ENCODE results near the gene SLC22A5.
"Not testable (repeated sequence)": the region's sequence is repeated elsewhere in the genome, so short reads cannot be mapped to it uniquely, and the experiment has no call there.

Gene SLC22A5

DNA sequence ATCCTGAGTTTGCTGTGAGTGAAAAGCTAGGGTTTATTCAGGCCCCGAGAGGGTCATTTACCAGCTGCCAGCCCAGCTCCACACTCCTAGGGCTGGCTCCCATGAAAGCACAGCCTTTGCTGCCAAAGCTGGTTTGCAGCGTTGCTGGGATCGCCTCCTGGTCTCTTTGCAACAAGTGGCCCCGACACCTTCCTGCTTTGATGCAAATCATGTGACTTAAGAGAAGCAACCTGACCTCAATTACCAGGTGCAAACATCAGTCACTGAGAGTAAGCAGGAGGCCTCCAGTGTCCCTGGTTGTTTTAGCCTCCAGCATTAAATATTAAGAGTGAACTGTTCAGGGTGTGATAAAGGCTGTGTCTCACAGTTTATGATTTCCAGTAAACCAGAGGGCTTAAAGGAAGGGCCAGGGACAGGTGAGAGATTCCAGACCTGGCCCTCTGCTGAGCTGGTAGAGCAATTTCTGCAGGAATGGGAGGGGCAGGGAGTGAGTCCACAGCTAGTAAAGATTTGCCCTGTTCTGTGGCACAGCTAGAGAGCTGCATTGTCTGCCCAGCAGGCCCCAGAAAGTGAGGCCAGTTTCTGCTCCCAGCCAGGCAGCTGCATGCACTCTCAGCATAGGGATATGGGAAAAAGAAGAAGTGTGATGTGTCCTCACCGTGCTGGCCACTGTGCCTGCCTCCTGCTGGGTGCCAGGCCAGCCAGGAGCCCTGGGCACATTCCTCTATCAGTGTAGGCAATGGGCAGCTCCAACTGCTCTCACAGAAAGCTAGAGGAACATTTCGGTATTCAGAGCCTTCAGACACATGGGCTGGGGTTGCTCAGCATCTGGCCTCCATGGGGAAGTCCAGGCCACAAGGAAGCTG is 58.0 kb downstream of the SLC22A5 start:
- DNase-seq (ENCODE audit: low read depth in 3 of 3), result peak in 1 of 3 experiments; percentile 42

DNA sequence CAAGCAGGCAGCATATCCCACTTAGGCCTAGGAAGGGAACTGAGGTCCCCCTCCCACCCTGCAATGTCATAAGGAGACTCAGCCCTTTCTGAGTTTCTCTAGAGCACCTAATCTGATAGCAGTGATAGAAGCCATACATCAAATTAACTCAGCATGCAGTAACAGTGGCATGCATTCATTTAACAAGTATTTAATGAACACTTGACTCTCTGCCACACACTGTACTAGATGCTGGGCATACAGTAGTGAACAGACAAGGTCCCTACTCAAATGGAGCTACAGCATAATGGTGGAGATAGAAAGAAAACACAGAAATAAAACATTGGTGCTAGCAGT is 58.6 kb downstream of the SLC22A5 start:
- no peak for DNase-seq (ENCODE audit: low read depth in 3 of 3)

DNA sequence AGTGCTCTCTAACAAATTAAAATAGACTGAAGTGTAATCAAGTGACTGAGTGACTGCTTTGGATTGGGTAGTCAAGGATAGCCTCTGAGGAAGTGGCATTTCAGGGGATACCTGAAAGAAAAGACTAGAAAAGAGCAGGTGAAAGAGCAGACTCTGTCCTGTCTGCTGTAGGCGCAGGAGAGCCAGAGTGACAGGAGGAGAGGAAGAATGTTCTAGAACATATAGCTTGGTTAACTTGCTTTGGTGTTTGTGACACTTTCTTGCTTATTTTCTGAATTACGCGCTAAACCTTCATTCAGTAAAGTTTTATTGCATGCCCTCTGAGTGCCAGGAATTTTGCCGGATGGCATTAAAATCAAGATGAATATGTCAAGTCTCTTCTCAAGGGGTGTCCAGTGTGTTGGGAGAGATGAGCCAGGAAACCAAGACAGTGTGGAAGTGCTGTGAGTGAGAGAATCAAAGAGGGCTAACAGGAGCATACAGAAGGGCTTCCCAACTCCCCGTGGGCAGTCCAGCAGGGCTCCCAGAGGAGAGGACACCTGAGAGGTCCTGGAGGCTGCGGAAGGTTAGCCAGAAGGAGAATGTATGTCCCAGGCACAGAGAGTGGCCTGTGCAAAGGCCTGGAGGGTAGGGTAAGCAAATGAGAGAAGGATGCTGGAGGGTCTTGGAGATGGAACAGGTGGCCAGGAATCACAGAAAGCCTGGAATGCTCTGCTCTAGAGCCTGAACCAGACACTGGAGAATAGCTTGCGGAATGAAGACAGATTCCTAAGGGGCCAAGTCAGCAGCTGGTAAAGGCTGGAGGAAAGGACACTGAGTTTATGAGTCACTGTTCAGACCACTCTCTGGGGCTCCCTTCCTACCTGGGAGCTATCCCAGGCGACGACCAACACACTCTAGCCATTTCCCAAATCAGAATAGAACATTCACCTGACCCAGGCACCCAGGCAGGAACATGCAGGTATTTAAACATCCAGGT is 59.3 kb downstream of the SLC22A5 start:
- no peak for DNase-seq (ENCODE audit: low read depth in 3 of 3)

DNA sequence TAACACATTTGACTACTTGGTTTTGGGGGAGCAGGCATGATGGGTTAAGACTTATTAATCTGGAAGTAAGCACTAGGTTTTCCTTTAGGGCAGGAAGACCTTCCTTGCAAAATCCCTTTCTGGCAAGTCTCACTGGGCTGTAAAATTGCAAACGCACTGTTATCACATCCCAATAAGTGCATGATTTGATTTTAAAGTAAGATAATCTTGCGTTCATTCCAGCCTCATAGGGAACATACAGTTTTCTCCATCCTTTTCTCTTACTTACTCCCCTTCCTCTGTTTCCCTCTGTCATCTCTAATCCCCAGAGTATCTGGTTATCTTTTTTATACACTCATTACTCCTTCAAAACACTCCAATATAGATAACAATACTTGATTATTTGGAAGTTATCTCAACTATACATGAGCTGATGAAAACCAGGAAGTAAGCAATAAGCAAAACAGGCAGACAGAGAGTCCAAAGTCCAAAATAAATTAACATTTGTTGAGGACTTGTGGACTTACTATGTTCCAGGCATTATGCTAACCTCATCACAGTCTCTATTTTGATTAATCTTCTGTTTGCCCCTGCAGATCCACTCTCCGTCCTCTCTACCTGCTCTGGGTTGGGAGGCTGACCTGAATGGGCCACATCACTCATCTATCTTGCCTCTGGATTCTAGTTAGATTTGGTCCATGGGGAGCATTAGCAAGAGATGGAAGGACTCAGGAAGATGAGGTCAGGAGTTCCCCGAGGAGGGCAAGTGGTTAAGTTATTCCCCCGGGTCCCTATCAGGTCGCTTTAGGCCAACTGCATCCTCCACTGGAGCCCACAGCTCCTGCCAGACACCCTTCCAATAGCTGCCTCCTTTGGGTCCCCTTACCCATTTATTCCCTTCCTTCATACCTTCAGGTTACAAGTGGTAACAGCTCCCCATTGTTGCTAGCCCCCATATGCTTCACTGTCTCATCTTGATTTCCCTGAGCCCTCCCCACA is 60.2 kb downstream of the SLC22A5 start:
- DNase-seq (ENCODE audit: low read depth in 3 of 3), result no peak

DNA sequence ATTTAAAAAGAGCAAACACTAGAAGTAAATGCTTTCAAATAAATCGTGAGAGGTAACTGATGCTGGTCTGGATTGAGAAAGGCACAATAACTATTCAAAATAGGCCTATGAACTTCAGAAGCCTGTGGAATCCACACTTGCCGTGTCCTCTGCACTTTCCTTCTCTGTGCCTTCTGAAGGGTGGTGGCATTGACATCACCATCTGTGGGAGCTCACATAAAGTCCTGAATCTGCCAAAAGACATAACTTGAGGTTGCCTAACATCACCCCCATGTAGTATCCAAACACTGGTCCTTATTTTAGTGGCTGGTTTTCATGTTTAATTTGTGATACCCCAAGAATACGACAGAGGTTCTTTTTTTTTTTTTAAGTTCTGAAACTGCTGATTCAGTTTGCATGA is 61.2 kb downstream of the SLC22A5 start:
- no peak for DNase-seq (ENCODE audit: low read depth in 3 of 3)

DNA sequence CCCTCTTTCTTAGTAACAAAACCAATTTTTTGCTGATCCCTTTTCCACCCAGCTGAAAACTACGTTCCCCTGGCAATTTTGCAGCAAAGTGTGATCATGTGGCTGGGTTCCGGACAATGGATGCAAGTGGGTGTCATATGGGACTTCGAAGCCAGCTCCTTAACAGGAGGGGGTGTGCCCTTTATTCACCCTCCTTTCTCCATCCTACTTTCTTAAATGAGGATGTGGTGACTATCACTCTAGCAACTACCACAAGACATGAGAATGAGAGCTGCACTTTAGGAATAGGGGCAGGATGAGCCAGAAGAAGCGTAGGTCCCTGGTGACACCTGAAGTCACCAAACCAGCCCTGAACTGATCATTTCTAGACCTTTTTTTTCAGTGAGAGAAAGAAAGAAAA is 62.1 kb downstream of the SLC22A5 start:
- DNase-seq (ENCODE audit: low read depth in 3 of 3), result no peak

DNA sequence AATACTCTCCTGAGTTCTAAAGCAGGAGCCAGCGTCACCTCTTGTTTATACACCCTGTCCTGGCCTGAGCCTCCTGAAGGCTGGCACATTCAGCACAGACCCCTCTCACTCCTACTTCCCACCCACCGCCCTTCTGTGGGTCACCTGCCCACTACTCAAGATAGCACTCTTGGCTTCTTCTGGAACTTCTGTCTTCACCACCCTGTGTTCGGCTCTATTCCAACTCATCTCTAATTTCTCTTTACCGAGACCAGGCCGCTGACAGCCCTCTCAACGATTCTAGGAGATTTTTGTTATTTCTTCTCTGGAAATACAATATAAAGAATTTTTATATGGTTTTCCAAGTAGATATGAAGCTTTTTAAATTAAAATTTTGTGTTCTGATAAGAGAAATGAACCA is 63.6 kb downstream of the SLC22A5 start:
- DNase-seq (ENCODE audit: low read depth in 3 of 3), result no peak

DNA sequence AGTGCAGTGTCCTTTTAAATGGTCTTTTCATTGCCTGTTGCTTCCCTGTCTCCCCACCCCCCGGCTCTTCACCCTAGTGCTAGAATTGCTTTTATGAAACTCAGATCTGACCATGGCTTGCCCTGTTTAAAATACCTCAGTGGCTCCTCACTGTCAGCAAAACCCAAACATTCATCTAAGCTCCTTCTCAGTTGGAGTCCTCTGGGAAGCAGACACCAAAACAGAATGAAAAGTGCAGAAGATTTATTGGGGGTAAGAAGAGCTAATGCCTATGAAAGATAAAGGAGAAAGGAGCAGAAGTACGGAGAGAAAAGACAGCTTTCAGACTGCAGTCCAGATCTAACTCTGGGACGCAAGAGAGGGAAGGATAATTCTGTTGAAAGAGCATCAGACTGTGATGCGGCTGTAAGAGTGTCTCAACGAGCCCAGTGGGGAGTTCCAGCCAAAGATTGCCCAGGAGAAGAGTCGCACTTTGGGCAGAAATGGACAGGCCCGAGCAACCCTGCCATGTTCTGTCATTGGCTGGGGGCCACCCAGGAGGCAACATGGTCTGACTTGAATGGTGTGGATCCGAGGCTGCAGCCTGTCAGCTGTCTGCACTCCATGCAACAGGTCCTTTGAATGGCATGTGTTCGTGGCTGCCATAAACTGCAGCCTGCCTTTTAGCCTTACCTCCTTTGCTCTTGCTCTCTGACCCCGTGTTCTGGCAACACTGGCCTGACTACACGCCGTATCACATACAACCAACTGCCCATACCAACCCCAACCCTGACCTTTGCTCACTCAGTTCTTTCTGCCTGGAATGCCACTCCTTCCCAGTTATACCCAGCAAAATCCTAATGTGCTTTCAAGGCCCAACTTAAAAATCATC is 65.1 kb downstream of the SLC22A5 start:
- DNase-seq (ENCODE audit: low read depth in 3 of 3), result no peak

DNA sequence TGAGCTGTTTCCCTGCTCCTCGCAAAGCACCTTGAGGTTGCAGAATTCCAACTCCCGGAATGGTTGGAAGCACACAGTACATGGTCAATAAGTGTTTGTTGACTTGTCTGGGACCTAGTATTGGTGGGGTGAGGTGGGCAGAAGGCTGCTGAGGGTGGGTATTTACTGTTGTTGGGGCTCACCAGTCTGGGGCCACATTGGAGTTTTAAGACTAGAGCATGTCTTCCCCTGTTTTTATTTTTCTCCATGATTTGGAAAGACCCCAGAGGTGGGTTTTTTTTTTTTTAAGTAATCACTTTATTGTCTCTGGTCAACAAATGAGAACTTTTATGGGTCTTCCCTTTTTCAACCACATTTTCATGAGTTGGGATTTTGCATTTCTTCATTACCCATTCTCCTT is 65.9 kb downstream of the SLC22A5 start:
- no peak for DNase-seq (ENCODE audit: low read depth in 3 of 3)

DNA sequence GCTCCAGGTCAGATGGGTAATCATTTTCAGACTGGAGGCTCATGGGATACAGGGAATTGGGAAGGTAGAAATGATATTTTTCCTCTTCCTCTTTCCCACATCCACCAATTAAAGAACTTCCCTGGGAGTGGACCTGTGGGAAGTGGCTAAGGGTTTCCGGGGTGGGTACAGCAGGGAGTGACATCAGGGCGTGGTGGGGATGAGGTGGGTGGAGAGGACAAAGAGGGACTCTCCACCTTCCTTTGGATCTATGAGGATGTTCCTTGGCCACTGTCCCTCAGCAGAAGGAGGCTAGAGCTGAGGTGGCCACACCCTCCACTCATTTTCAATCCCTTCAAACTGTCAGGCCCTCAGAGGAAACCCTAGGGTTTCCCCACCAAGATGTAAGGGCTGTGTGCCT is 66.4 kb downstream of the SLC22A5 start:
- DNase-seq (ENCODE audit: low read depth in 3 of 3), result no peak

DNA sequence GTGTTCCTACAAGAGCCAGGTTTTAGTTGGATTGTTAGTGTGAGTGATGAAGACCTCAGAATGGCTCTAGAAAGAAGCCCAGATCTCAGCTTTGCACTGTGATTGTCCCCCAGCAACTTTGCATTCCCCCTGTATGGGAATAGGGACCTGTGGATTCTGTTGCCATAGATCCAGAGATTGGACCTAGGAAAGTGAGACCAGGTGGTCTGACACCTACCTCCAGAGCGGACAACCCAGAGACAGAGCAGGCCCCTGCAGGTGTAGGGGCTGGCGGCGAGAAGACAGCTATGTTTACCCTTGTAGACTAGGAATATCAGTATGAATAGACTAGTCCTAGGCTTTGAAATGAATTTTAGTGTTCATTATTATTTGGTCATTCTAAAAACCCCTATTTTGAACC is 67.4 kb downstream of the SLC22A5 start:
- no peak for DNase-seq (ENCODE audit: low read depth in 3 of 3)

DNA sequence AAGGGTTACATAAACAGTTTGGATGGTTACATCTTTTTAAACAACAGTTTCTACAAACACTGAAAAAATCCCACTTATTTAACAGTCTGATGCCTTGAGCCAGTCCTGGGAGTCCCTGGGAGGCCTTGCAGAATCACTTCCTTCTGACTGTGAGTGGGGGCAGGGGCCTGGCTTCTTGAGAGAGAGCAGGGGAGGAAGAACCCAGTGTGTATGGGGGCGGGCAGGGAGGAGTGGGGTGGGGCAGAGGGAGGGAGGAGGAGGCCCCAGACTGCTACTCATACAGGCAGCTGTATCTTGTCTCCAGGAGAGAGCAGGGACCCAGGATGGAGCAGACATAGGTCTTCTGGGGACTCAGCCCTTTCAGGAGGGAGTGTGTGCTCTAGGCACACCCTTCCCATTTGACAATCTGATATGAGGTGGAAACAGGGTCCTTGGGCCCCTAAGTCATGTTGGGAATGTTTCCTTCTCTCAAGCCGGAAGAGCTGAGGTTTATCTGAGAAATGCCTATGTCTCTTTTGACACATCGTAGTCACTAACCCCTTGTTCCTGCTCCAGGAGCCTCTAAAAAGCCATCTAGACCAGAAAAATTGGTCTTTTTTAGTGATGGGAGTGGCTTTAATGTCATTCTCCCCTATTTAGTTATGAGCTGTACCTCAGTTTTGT is 68.2 kb downstream of the SLC22A5 start:
- DNase-seq (ENCODE audit: low read depth in 3 of 3), result peak in 2 of 3 experiments; percentile 32 to 64

DNA sequence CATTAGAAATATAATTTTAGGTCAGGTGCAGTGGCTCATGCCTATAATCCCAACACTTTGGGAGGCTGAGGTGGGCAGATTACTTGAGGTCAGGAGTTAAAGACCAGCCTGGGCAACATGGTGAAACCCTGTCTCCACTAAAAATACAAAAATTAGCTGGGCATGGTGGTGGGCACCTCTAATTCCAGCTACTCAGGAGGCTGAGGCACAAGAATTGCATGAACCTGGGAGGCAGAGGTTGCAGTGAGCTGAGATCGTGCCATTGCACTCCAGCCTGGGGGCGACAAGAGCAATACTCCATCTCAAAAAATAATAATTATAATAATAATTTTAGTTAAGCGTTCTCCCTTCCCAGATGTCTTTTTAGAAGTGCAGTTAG is 68.7 kb downstream of the SLC22A5 start:
- not testable (repeated sequence) for DNase-seq (ENCODE audit: low read depth in 3 of 3)

DNA sequence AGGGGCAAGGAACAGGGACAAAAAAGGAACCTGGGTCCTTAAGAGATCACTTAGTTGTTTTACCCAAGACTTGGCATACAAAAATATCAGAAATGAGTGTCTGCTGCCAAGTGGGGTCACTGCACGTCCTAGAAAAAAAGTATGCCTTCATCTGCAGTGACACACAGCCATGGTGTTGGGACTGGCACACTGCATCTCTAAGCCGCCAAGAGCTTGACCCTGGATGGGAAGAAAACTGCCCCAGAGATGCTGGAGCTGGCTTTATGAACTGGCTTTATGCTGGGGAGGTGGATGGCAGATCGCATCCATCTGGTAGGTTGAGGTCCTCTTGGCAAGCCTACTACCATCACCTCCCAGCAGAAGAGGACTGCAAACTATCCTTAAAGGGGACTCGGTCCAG is 69.4 kb downstream of the SLC22A5 start:
- no peak for DNase-seq (ENCODE audit: low read depth in 3 of 3)

DNA sequence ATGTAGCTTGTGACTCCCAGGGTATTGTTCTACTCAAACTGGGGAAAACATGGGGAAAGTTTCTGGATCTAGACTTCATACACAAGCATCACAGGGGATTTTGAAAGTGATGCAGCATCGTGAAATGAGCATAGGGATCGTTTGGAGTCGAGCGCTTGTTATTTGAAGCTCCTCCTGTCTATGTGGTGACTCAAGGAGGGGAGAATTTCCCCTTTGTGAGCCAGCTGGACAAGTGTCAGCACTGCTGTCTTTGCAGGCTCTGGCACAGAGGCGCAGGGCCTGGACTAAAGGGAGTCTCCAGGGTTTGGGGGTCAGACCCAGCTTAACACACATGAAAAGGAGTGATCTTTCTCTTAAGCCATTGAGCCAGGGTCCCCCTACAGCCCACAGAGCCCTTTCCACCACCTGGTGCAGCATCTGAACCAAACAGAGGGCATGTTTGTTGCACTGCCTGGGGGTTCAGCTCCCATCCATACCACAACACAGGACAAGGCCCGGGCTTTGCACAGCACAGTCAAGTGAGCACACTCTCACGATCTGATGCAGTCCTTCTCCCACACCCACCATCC is 70.1 kb downstream of the SLC22A5 start:
- DNase-seq (ENCODE audit: low read depth in 3 of 3), result no peak

DNA sequence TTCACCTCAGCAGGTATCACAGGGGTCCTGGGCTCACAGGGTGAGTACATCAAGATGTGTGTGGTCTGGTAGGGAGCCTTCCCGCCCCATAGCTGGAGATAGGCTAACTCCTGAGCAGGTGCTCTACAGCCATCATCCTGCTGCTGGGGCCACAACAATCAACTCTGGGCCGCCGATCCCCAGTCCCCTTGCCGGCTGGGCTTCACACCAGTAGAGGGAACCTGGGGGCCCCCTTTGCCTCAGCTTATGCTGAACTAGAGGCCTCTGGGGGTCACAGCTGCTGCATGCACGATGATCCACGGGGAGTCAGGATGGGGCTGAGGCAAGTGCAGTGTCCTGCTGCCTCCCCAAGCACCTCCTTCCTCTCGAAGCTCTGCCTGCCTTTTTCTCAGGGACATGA is 74.6 kb downstream of the SLC22A5 start:
- DNase-seq (ENCODE audit: low read depth in 3 of 3), result no peak

Data from stimulated activated CD4-positive, alpha-beta T cell treated with anti-CD3 and anti-CD28 coated beads, TNF-alpha, amount 100 ng/mL, for 24 hours (primary cell).